GM23338 (cell line): Measurements from ENCODE around the gene DPF3. TPM values are rescaled to one million over a fixed set of nuclear protein-coding genes. Genes with fewer than 3 reads are reported as not detected.

Experiments
- ATAC-seq: fragments of 200-7000 bp; cut with Tn5 transposase; 3 replicates; pipeline ENCODE4 v1.9.1; 2020
- DNase-seq: peaks from one replicate; pipeline ENCODE4 v3.0.0-alpha.2; 2015; ENCODE audit warnings: low spot score
- H2AFZ ChIP-seq: fragments of 200-600 bp; sonication (generic); 2 replicates; pipeline ENCODE4 v1.8.0; 2016; ENCODE audit warnings: antibody characterized with exemption, mild to moderate bottlenecking, moderate library complexity
- H3F3A ChIP-seq: fragments of 200-600 bp; sonication (generic); replicated peaks from 2 replicates; pipeline ENCODE4 v1.8.0; 2017; ENCODE audit warnings: antibody characterized with exemption, mixed run types, low read depth
- H3K27ac ChIP-seq: fragments of 200-600 bp; sonication (generic); 2 replicates; pipeline ENCODE4 v1.6.1; 2016; ENCODE audit warnings: low read depth
- H3K27me3 ChIP-seq: fragments of 200-600 bp; sonication (generic); 2 replicates; pipeline ENCODE4 v1.8.0; 2016; ENCODE audit warnings: mild to moderate bottlenecking, mixed run types, moderate library complexity; ENCODE audit not compliant: insufficient read depth
- H3K36me3 ChIP-seq: fragments of 200-600 bp; sonication (generic); 2 replicates; pipeline ENCODE4 v1.8.0; 2016; ENCODE audit warnings: mild to moderate bottlenecking; ENCODE audit not compliant: insufficient read depth
- H3K4me1 ChIP-seq: fragments of 200-600 bp; sonication (generic); 2 replicates; pipeline ENCODE4 v1.8.0; 2016; ENCODE audit warnings: mild to moderate bottlenecking, moderate library complexity; ENCODE audit not compliant: insufficient read depth
- H3K4me2 ChIP-seq: fragments of 200-600 bp; sonication (generic); 2 replicates; pipeline ENCODE4 v1.7.1; 2017; ENCODE audit warnings: mixed run types
- H3K4me3 ChIP-seq: fragments of 200-600 bp; sonication (generic); 2 replicates; pipeline ENCODE4 v1.6.1; 2016; ENCODE audit warnings: mixed run types
- H3K79me2 ChIP-seq: fragments of 200-600 bp; sonication (generic); replicated peaks from 2 replicates; pipeline ENCODE4 v1.8.0; 2017; ENCODE audit warnings: mild to moderate bottlenecking; ENCODE audit not compliant: insufficient read depth
- H3K9me2 ChIP-seq: fragments of 200-600 bp; sonication (generic); 2 replicates; pipeline ENCODE4 v1.8.0; 2017; ENCODE audit not compliant: insufficient read depth
- H4K20me1 ChIP-seq: fragments of 200-600 bp; sonication (generic); replicated peaks from 2 replicates; pipeline ENCODE4 v1.8.0; 2017; ENCODE audit warnings: mild to moderate bottlenecking; ENCODE audit not compliant: insufficient read depth
- H3K27ac Mint-ChIP-seq: 2 replicates; pipeline ENCODE4 v1.8.0; 2020; ENCODE audit warnings: inconsistent platforms, mild to moderate bottlenecking, moderate library complexity, mixed read lengths
- H3K27me3 Mint-ChIP-seq: 3 replicates; pipeline ENCODE4 v1.8.0; 2022; ENCODE audit warnings: low read depth, mild to moderate bottlenecking, moderate library complexity, mixed read lengths, inconsistent platforms; ENCODE audit not compliant: insufficient read depth, poor library complexity
- H3K36me3 Mint-ChIP-seq: 3 replicates; pipeline ENCODE4 v1.8.0; 2021; ENCODE audit warnings: low read depth, mild to moderate bottlenecking, inconsistent platforms, moderate library complexity, mixed read lengths
- H3K4me1 Mint-ChIP-seq: 3 replicates; pipeline ENCODE4 v1.8.0; 2020; ENCODE audit warnings: mild to moderate bottlenecking, inconsistent platforms, mixed read lengths
- H3K4me3 Mint-ChIP-seq: 3 replicates; pipeline ENCODE4 v1.8.0; 2021; ENCODE audit warnings: moderate library complexity, mild to moderate bottlenecking, inconsistent platforms, mixed read lengths
- H3K9me3 Mint-ChIP-seq: 3 replicates; pipeline ENCODE4 v1.8.0; 2020; ENCODE audit warnings: moderate library complexity, mild to moderate bottlenecking, inconsistent platforms, mixed read lengths
- CREB1 ChIP-seq: fragments of 250-450 bp; sonication (Bioruptor Pico); IDR thresholded peaks from 2 replicates; pipeline ENCODE4 v1.5.0; 2020; ENCODE audit warnings: low read depth, mild to moderate bottlenecking, moderate library complexity
- CTCF ChIP-seq, 2 experiments: fragments of 200-600 bp in 1 of 2; sonication (generic) in 1 of 2; conservative IDR thresholded peaks; 2 replicates each; pipeline versions ENCODE4 v1.5.1 to v1.6.1; 2016 to 2017; ENCODE audit warnings: antibody characterized with exemption in 2 of 2, low read depth in 2 of 2, mild to moderate bottlenecking in 2 of 2, moderate library complexity in 1 of 2
- EZH2 ChIP-seq: fragments of 200-600 bp; sonication (generic); IDR thresholded peaks from one replicate; pipeline ENCODE4 v1.8.0; 2017; ENCODE audit warnings: antibody characterized with exemption, mild to moderate bottlenecking, low read depth; ENCODE audit not compliant: unreplicated experiment
- EZH2phosphoT487 ChIP-seq: fragments of 200-600 bp; sonication (generic); IDR thresholded peaks from one replicate; pipeline ENCODE4 v1.8.1; 2018; ENCODE audit warnings: antibody characterized with exemption; ENCODE audit not compliant: unreplicated experiment
- JUNB ChIP-seq: IDR thresholded peaks from one replicate; pipeline ENCODE4 v1.6.1; 2016; ENCODE audit warnings: antibody characterized with exemption; ENCODE audit not compliant: unreplicated experiment
- NANOG ChIP-seq: IDR thresholded peaks from 2 replicates; pipeline ENCODE4 v1.6.1; 2016; ENCODE audit warnings: antibody characterized with exemption, borderline replicate concordance
- POLR2AphosphoS5 ChIP-seq: IDR thresholded peaks from 2 replicates; pipeline ENCODE4 v1.6.1; 2016; ENCODE audit warnings: antibody characterized with exemption, low read depth
- STAT1 ChIP-seq: IDR thresholded peaks from one replicate; pipeline ENCODE4 v1.6.1; 2016; ENCODE audit warnings: antibody characterized with exemption; ENCODE audit not compliant: unreplicated experiment
- ZNF114 ChIP-seq: fragments of 250-450 bp; sonication (Bioruptor Pico); IDR thresholded peaks from 2 replicates; pipeline ENCODE4 v1.5.0; 2020; ENCODE audit warnings: mild to moderate bottlenecking, moderate library complexity
- ZNF331 ChIP-seq: fragments of 250-450 bp; sonication (Bioruptor Pico); IDR thresholded peaks from 2 replicates; pipeline ENCODE4 v1.5.0; 2020; ENCODE audit warnings: low read depth, mild to moderate bottlenecking, moderate library complexity
- polyA plus RNA-seq: library from polyadenylated mRNA; unstranded; fragments of >200 nt; fragmentation: Nextera tagmentation; extraction: Ambion mirVana; gene quantifications from 2 replicates; pipeline ENCODE4 v1.2.1, GENCODE V29; 2016
- total RNA-seq: library from RNA; depleted of rRNA; stranded (reverse); fragments of >200 nt; shearing (Covaris generic); gene quantifications from 2 replicates; pipeline ENCODE4 v1.2.3, GENCODE V29; 2014
- TF ChIP-seq, protein P1 (sequence below): IDR thresholded peaks from 2 replicates; pipeline ENCODE4 v1.6.1; 2016; ENCODE audit warnings: antibody characterized with exemption

DPF3 gene
- total and polyA plus RNA-seq, 2 experiments from 2014 or later = 0.18 to 1.0 TPM

DNA sequence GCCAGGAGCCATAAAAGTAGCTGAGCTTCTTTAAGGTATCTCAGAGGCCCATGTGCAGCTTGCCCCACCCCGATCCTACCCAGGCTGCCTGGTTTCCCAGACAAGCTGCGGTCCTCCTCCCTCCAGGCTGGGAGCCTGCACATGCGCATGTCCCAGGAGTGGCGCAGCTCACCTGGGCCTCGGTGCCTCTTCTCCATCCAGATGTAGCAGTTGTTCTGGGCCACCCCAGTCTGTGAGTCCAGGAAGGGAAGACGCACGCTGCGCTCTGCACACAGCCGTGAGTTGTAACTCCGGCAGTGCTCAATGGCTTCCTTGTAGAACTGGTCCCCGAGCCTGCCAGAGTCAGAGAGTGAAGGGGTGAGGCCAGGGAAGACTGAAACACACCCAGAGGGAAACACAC is 122.3 kb downstream of the DPF3 start (continued):
- TF ChIP-seq, protein P1, sequence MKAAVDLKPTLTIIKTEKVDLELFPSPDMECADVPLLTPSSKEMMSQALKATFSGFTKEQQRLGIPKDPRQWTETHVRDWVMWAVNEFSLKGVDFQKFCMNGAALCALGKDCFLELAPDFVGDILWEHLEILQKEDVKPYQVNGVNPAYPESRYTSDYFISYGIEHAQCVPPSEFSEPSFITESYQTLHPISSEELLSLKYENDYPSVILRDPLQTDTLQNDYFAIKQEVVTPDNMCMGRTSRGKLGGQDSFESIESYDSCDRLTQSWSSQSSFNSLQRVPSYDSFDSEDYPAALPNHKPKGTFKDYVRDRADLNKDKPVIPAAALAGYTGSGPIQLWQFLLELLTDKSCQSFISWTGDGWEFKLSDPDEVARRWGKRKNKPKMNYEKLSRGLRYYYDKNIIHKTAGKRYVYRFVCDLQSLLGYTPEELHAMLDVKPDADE = no peak
- TF ChIP-seq POLR2AphosphoS5 (no peak), NANOG (no peak), EZH2 (no peak), JUNB (no peak), EZH2phosphoT487 (no peak), ZNF114 (no peak), ZNF331 (CRISPR knock-in tag) (no peak), CREB1 (CRISPR knock-in tag) (no peak), CTCF (conservative IDR thresholded peaks at IDR 0.05; ENCODE audit: low read depth in 2 of 2) (no peak), STAT1 (no peak)

DNA sequence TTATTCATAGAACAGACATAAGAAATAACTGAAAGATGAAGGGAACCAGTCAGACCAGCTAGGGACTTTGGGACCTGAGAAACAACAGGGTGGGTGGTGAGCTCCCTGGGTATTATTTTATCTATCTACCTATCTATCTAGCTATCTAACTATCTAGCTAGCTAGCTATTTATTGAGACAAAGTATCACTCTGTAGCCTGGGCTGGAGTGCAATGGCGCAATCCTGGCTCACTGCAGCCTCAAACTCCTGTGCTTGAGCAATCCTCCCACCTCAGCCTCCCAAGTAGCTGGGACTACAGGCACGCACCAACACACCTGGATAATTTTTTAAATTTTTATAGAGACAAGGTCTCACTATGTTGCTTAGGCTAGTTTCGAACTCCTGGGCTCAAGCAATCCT is 127.6 kb downstream of the DPF3 start:
- ATAC-seq (no peak), DNase-seq (no peak)
- H3K4me2 ChIP-seq = no peak overlapping the region
- H3K36me3 Mint-ChIP-seq = peaks cover 10% of the 10 kb centered on the region; the same call in 1 of the 3 replicates
- no peaks in the 10 kb centered on the region for H3K9me2 ChIP-seq
- H3K27ac ChIP-seq = no peak overlapping the region
- H3K79me2 ChIP-seq = no peaks in the 10 kb centered on the region
- peaks cover 5% of the 10 kb centered on the region for H3K27me3 Mint-ChIP-seq
- H2AFZ ChIP-seq = no peak overlapping the region
- peaks cover 15% of the 10 kb centered on the region for H3K9me3 Mint-ChIP-seq
- H3K4me1 ChIP-seq = no peaks in the 10 kb centered on the region
- H3K36me3 ChIP-seq = no peaks in the 10 kb centered on the region
- H4K20me1 ChIP-seq = no peaks in the 10 kb centered on the region
- H3K4me1 Mint-ChIP-seq = 0 out of 3 replicates have a peak, but pooled peaks cover 3% of the 10 kb centered on the region
- H3K27ac Mint-ChIP-seq = no peak overlapping the region
- no peak overlapping the region for H3K4me3 ChIP-seq
- no peak for TF ChIP-seq ZNF331 (CRISPR knock-in tag)
- TF ChIP-seq JUNB = no peak
- TF ChIP-seq NANOG = no peak
- TF ChIP-seq POLR2AphosphoS5 = no peak
- TF ChIP-seq, protein P1 = no peak
- no peak for TF ChIP-seq CTCF (conservative IDR thresholded peaks at IDR 0.05; ENCODE audit: low read depth in 2 of 2)
- no peak overlapping the region for H3K4me3 Mint-ChIP-seq
- H3K27me3 ChIP-seq = no peaks in the 10 kb centered on the region
- no peaks in the 10 kb centered on the region for H3F3A ChIP-seq
